Measurements from ENCODE around the gene PPP4R3B. TPM values are rescaled to one million over a fixed set of nuclear protein-coding genes. Genes with fewer than 3 reads are reported as not detected.

PPP4R3B gene
- total and polyA plus RNA-seq, 2 of the 13 experiments (the other 11 are each of a cell fraction or from before 2014, with no cell fraction given) = 24.2 to 53.0 TPM

- no peak for TF ChIP-seq ATM (IDR thresholded peaks at IDR 0.05; ENCODE audit: borderline replicate concordance)
- no peak for TF ChIP-seq ATF6 (CRISPR knock-in tag; conservative IDR thresholded peaks at IDR 0.05)
- TF ChIP-seq ZBTB37 (CRISPR knock-in tag; IDR thresholded peaks at IDR 0.05) = no peak
- 0 out of 2 replicates have a peak, but pooled peaks have one; percentile 22 for TF ChIP-seq SIX4 (CRISPR knock-in tag; IDR thresholded peaks at IDR 0.05)
- no peak; the same call in 1 of the 2 replicates for TF ChIP-seq STAT6 (CRISPR knock-in tag; IDR thresholded peaks at IDR 0.05; ENCODE audit: borderline replicate concordance)
- TF ChIP-seq RELA (CRISPR knock-in tag; IDR thresholded peaks at IDR 0.05) = no peak
- no peak for TF ChIP-seq ZSCAN29 (CRISPR knock-in tag; conservative IDR thresholded peaks at IDR 0.05)
- peak; percentile 80 for TF ChIP-seq HCFC1 (IDR thresholded peaks at IDR 0.05; ENCODE audit: low read depth, low read length)
- peak; percentile 87 for TF ChIP-seq MNT (IDR thresholded peaks at IDR 0.05)
- TF ChIP-seq RBM39 (IDR thresholded peaks at IDR 0.05; ENCODE audit: low read depth, low read length, poor library complexity, severe bottlenecking) = no peak
- no peak for TF ChIP-seq ZBTB39 (CRISPR knock-in tag; IDR thresholded peaks at IDR 0.05)
Measured at GRCh38 chr2:55618275-55619055, 1.0 kb upstream of the PPP4R3B start (continued).
